GM12874 (cell line): ENCODE results near the gene UBE2E1.

ENCODE experiments used
- CTCF ChIP-seq: IDR thresholded peaks from 2 replicates; pipeline ENCODE4 v1.5.1; 2011; ENCODE audit warnings: low read depth, mild to moderate bottlenecking, control low read depth, low read length, moderate library complexity; ENCODE audit not compliant: insufficient read depth

UBE2E1 gene

GRCh38 chr3:23880703-23881339, 75.1 kb downstream of the UBE2E1 start:
- TF ChIP-seq CTCF, result no peak

GRCh38 chr3:23882487-23882918, 76.7 kb downstream of the UBE2E1 start:
- no peak for TF ChIP-seq CTCF

DNA sequence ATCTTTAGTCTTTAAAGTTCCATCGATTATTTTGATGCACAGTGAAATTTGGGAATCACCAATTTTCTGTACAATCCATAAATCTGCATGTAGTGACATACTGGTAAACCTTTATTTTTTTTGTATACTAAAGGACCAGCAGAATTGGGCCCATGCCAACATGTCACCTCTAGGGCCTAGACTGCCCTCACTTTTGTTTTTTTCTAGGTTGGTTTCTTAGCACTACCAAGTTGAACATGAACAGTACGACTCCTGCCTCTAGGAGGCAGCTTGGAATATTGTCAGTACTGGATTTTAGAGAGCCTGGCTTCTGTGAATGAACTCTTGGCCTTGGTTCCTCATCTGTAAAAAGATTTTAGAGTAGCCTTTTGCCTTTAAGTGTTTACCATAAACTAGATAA, 78.7 kb downstream of the UBE2E1 start:
- no peak for TF ChIP-seq CTCF

DNA sequence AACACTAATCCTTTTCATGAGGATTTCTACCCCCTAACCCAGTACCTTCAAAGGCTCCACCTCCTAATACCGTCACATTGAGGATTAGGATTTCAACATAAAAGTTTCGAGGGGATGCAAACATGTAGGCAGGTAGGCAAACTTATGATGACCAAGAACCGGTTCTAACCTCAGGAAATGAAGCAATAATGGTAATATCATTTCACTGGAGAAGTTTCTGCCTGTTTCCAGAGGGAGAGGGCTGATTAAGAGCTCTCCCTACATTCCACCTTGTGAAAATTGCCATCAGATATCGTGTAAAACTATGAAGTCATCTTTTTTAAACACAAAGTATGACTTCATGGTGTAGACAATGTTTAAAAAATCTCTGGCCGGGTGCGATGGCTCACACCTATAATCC, 79.5 kb downstream of the UBE2E1 start:
- TF ChIP-seq CTCF, result no peak

- no peak for TF ChIP-seq CTCF
Measured at GRCh38 chr3:23886311-23886710, 80.6 kb downstream of the UBE2E1 start.

GRCh38 chr3:23888617-23889228, 83.0 kb downstream of the UBE2E1 start:
- peak; percentile 51 for TF ChIP-seq CTCF

GRCh38 chr3:23889386-23889785, 83.6 kb downstream of the UBE2E1 start:
- no peak for TF ChIP-seq CTCF
